Keratinocyte (primary cell): ENCODE results near the gene TMBIM1.

Experiments used
- CTCF ChIP-seq, 3 experiments: IDR thresholded peaks in 1 of 3; conservative IDR thresholded peaks in 1 of 3; optimal IDR thresholded peaks in 1 of 3; 2 replicates in 2 of 3; 3 replicates in 1 of 3; pipeline versions ENCODE3 to v1.5.1; 2011; ENCODE audit warnings: low read length in 3 of 3, mild to moderate bottlenecking in 3 of 3, moderate library complexity in 2 of 3, control low read depth in 1 of 3, inconsistent platforms in 1 of 3; ENCODE audit not compliant: insufficient read depth in 2 of 3; ENCODE audit errors: extremely low read depth in 1 of 3
- EZH2 ChIP-seq: IDR thresholded peaks from one replicate; pipeline ENCODE4 v1.6.1; 2012; ENCODE audit warnings: inconsistent platforms, mild to moderate bottlenecking, low read length, moderate library complexity

DNA sequence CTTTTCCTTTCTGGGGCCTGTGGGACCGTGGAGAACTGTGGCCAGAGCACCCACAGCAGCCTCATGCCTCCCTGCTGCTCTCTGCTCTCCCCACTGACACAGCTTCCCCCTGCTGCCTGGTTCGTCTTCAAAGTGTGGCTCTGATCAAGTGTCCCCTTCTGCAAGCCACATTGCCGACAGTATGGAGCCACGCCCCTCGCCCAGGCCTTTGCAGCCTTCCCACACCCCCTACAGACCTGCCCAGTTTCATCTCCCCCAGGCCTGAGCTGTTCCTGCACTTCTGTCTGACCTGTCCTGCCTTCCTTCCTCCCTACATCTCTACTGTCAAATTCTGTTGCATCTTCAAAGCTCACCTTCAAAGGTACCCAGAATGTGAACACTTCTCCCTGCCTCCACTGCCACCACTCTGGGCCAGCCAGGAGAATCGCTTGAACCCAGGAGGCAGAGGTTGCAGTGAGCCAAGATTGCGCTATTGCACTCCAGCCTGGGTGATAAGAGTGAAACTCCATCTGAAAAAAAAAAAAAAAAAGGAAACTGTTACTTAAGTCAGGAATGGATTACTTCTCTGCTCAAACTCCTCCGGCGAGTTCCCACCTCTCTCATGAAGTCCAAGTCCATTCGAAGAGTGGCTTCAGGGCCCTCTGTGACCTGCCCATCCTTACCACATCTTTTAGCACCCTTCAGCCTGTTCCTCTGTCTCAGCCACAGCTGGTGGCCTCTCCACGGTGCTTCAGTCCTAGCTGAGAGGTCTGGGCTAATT is 35.3 kb upstream of the TMBIM1 start:
- TF ChIP-seq EZH2 (no peak), CTCF (optimal IDR thresholded peaks at IDR 0.05 in 1 of 3, IDR thresholded peaks at IDR 0.05 in 1 of 3, conservative IDR thresholded peaks at IDR 0.05 in 1 of 3; ENCODE audit: extremely low read depth in 1 of 3, insufficient read depth in 2 of 3, low read length in 3 of 3) (no peak)
